Occipital lobe (tissue), 3 donors: ENCODE measurements around the gene FBXO5. TPM values are rescaled to one million over a fixed set of nuclear protein-coding genes. Genes with fewer than 3 reads are reported as not detected.

Source experiments
- DNase-seq: peaks from one replicate; lab custom pipeline; 2025; lab: John Stamatoyannopoulos, UW
- small RNA-seq: library from RNA; depleted of rRNA; stranded (forward); fragments of <200 nt; gene quantifications from one replicate; pipeline ENCODE3, GENCODE V24; 2014
- total RNA-seq: library from RNA; depleted of rRNA; stranded (reverse); fragments of >200 nt; gene quantifications from one replicate; pipeline ENCODE4 v1.2.3, GENCODE V29; 2014

The FBXO5 gene
- total RNA-seq, 1 donor from 2014 or later, result 6.4 TPM

DNA sequence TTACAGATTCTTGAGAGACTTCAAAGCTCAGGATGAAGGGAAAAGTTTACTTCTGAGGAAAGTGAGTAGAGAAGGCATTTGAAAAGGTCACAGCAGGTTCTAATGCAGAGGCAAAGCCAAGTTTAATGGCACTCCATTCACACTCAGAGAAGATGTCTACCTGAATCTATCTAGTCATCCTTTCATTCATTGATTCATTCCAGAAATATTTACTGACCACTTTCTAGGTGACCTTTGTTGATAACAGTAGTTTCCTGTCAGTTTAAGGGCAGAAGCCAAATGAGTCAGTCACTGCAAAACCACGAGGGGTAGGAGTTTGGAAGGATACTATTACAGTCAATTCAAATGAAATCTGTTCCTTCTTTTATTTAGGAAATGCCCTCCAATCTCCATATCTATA, 30.8 kb downstream of the FBXO5 start:
- DNase-seq, result no peak

GRCh38 chr6:152950240-152950639, 32.6 kb downstream of the FBXO5 start:
- DNase-seq, result no peak

GRCh38 chr6:152948150-152948768, 34.6 kb downstream of the FBXO5 start:
- DNase-seq, result no peak

DNA sequence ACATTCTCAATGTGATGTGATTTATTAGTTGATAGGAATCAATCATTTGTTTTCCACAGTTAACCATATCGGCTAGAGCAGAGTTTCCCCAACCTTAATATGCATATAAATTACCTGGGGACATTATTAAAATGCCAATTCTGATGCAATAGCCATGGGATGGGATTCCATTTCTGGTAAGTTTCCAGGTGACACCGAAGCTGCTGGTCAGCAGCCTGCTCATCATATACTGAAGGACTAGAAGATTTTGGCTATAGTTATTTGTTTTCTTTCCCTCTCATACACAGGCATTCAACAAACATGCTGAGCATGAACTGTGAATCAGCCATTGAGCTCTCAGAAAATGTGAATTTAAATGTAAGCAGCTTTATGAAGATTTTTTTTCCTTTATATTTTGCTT, 35.8 kb downstream of the FBXO5 start:
- DNase-seq, result no peak

GRCh38 chr6:152946484-152946883, 36.4 kb downstream of the FBXO5 start:
- DNase-seq, result no peak

GRCh38 chr6:152943260-152943897, 39.5 kb downstream of the FBXO5 start:
- no peak for DNase-seq

GRCh38 chr6:152942319-152942869, 40.4 kb downstream of the FBXO5 start:
- no peak for DNase-seq

DNA sequence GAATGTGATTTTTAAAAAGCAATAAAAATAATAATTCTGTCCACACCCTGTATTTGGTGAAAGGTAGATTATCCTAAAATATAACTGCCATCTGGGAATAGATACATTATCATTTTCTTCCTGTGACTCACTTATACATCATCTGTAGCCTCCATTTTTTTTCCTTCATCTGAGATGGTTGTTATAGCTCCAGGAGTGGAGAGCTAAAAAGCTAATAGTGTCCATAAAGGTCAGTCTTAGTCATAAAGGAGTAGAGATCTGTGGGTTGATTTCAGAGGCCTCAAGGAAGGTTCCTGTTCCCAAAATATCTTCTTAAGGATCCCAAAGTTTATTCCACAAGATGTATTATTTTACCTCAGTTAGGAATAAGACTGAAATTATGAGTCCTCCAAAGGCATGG, 41.1 kb downstream of the FBXO5 start:
- DNase-seq, result no peak

- DNase-seq, result no peak
Observed at GRCh38 chr6:152932865-152933264, 50.0 kb downstream of the FBXO5 start.

DNA sequence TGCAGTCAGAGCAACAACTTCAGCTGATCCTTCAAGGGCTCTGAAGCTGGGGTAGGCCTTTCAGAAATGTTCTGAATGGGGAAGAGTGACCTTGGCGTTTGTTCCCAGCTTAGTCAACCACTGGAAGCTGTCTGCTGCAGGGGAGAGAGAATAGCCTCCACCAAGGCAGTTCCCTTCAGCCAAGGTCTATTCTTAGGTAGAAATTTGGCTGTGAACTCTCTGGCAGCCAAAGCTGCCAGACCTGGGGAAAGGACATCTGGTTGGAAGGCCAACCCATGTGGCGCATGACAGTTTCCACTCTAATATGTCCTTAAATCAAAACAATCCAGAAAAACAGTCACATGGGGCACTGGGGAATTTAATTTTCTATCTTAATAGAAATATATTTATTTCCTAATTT, 60.1 kb downstream of the FBXO5 start:
- DNase-seq, result no peak

Small RNA genes within 50 kb of the gene (small RNA-seq; reads per million reads assigned to genes)
- not detected for gene AL080276.1

Other genes starting within 250 kb of the FBXO5 start
- gene VIP, start 232.2 kb downstream of the FBXO5 start, total RNA-seq, result 4.8 TPM
- 16.8 TPM for gene MTRF1L, start 19.7 kb upstream of the FBXO5 start, total RNA-seq
- 119 TPM for gene RGS17, start 148.2 kb upstream of the FBXO5 start, total RNA-seq